Measurements from ENCODE around the gene GPR89B.

GRCh38 chr1:147907786-147908509, 20.3 kb upstream of the GPR89B start:
- TF ChIP-seq CTCF (IDR thresholded peaks at IDR 0.05), result no peak
- TF ChIP-seq POLR2A (IDR thresholded peaks at IDR 0.05), result no peak

Data from esophagus squamous epithelium (tissue), 4 donors.